Kidney epithelial cell (primary cell): ENCODE results near the gene NUDT19. TPM values are rescaled to one million over a fixed set of nuclear protein-coding genes. Genes with fewer than 3 reads are reported as not detected.

Experiments used
- DNase-seq: peaks from one replicate; pipeline ENCODE4 v3.0.0-alpha.2; 2010; ENCODE audit warnings: low read depth
- H3K27me3 ChIP-seq: 2 replicates; pipeline ENCODE4 v1.6.0; 2011; ENCODE audit warnings: low read length; ENCODE audit not compliant: control insufficient read depth, insufficient read depth
- H3K36me3 ChIP-seq: 2 replicates; pipeline ENCODE4 v1.5.1; 2011; ENCODE audit warnings: low read length; ENCODE audit not compliant: control insufficient read depth, insufficient read depth
- H3K4me3 ChIP-seq: 2 replicates; pipeline ENCODE4 v1.5.1; 2011; ENCODE audit warnings: low read depth, mild to moderate bottlenecking, control low read depth, low read length
- total RNA-seq: library from RNA; depleted of rRNA; stranded (reverse); fragments of >200 nt; gene quantifications from 2 replicates; pipeline ENCODE4 v1.2.3, GENCODE V29; 2015
- TF ChIP-seq, protein P1 (sequence below): IDR thresholded peaks from 2 replicates; pipeline ENCODE4 v1.5.1; 2011; ENCODE audit warnings: mild to moderate bottlenecking, moderate library complexity, low read length, control low read depth, inconsistent platforms; ENCODE audit not compliant: insufficient read depth, poor library complexity, severe bottlenecking

The NUDT19 gene
- total RNA-seq, 1 donor from 2014 or later, result 12.8 TPM

DNA sequence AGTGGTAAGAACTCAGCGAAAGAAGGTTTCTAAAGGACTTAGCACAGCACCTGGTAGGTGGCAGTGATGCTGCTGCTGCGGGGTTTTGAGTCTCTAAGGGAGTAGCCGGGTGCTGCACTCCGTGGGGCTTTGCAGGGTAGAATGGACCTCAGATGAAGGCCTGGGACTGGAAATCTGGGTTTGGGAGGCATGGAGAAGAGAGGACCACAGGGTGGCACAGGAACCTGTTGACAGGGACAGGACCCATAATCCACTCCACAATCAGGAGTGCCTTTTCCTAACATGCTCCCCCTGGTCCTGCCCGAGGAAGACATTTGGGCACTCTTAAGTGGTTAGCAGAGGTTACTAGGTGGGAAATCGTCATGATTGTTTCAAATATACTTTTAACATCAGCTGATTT is 57.7 kb downstream of the NUDT19 start:
- no peaks in the 10 kb centered on the region for H3K27me3 ChIP-seq
- TF ChIP-seq, protein P1, sequence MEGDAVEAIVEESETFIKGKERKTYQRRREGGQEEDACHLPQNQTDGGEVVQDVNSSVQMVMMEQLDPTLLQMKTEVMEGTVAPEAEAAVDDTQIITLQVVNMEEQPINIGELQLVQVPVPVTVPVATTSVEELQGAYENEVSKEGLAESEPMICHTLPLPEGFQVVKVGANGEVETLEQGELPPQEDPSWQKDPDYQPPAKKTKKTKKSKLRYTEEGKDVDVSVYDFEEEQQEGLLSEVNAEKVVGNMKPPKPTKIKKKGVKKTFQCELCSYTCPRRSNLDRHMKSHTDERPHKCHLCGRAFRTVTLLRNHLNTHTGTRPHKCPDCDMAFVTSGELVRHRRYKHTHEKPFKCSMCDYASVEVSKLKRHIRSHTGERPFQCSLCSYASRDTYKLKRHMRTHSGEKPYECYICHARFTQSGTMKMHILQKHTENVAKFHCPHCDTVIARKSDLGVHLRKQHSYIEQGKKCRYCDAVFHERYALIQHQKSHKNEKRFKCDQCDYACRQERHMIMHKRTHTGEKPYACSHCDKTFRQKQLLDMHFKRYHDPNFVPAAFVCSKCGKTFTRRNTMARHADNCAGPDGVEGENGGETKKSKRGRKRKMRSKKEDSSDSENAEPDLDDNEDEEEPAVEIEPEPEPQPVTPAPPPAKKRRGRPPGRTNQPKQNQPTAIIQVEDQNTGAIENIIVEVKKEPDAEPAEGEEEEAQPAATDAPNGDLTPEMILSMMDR, result no peak
- DNase-seq, result no peak
- H3K36me3 ChIP-seq, result no peaks in the 10 kb centered on the region
- H3K4me3 ChIP-seq, result no peak overlapping the region

DNA sequence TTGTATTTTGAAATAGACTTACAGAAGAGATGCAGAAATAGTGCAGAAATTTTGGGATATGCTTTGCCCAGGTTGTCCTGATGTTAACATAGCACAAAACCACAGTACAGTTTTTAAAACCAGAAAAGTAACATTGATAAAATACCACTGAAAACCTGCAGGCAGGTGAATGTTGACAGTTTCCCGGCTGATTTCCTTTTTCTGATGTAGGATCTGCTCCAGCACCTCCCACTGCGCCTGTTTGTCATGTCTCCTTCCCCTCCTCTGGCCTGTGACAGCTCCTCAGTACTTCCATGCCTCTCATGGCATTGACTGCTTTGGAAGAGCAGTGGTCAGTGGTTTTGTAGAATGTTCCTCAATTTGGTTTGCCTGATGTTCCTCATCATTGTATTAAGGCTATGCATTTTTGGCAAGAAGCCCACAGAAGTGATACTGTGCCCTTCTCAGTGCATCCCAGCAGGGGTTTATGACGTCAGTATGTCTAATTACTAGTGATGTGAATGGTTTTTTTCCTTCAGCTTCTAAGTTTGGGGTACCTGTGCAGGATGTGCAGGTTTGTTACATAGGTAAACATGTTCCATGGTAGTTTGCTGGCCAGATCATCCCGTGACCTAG is 58.9 kb downstream of the NUDT19 start:
- no peak overlapping the region for H3K4me3 ChIP-seq
- no peaks in the 10 kb centered on the region for H3K27me3 ChIP-seq
- DNase-seq, result no peak
- TF ChIP-seq, protein P1, result no peak
- no peaks in the 10 kb centered on the region for H3K36me3 ChIP-seq

- Histone ChIP-seq H3K27me3 (no peaks in the 10 kb centered on the region), H3K4me3 (no peak overlapping the region), H3K36me3 (no peaks in the 10 kb centered on the region)
- no peak for DNase-seq
- TF ChIP-seq, protein P1, result no peak
Measured at GRCh38 chr19:32751066-32751465, 59.4 kb downstream of the NUDT19 start.

GRCh38 chr19:32757189-32757588 is 65.6 kb downstream of the NUDT19 start:
- Histone ChIP-seq H3K27me3 (no peaks in the 10 kb centered on the region), H3K36me3 (no peaks in the 10 kb centered on the region), H3K4me3 (no peak overlapping the region)
- DNase-seq, result no peak
- TF ChIP-seq, protein P1, result no peak

Other genes with a start within 250 kb of the NUDT19 start
- gene PDCD5, start 110.6 kb upstream of the NUDT19 start, total RNA-seq, result 192 and 246 TPM in 2 replicates
- 18.8 TPM in 2 replicates for gene ANKRD27, start 16.6 kb upstream of the NUDT19 start, total RNA-seq
- 0.21 and 0.79 TPM in 2 replicates for gene RGS9BP, start 16.0 kb upstream of the NUDT19 start, total RNA-seq
- gene TDRD12, start 27.9 kb downstream of the NUDT19 start, total RNA-seq, result 0.29 and 0.34 TPM in 2 replicates
- 3.0 TPM in 1 of 2 replicates, not detected in the other for gene SLC7A9, start 177.9 kb downstream of the NUDT19 start, total RNA-seq